WI38 (cell line): ENCODE results near the gene DIS3.
"Not testable (repeated sequence)": the region's sequence is repeated elsewhere in the genome, so short reads cannot be mapped to it uniquely, and the experiment has no call there.

Source experiments
- H3K4me3 ChIP-seq: 2 replicates; pipeline ENCODE4 v1.5.1; 2011; ENCODE audit warnings: low read depth, mild to moderate bottlenecking, control low read depth, low read length
- TF ChIP-seq, protein P1 (sequence below): IDR thresholded peaks from 2 replicates; pipeline ENCODE4 v1.5.1; 2012; ENCODE audit warnings: low read depth, mild to moderate bottlenecking, control low read depth, low read length

The DIS3 gene

DNA sequence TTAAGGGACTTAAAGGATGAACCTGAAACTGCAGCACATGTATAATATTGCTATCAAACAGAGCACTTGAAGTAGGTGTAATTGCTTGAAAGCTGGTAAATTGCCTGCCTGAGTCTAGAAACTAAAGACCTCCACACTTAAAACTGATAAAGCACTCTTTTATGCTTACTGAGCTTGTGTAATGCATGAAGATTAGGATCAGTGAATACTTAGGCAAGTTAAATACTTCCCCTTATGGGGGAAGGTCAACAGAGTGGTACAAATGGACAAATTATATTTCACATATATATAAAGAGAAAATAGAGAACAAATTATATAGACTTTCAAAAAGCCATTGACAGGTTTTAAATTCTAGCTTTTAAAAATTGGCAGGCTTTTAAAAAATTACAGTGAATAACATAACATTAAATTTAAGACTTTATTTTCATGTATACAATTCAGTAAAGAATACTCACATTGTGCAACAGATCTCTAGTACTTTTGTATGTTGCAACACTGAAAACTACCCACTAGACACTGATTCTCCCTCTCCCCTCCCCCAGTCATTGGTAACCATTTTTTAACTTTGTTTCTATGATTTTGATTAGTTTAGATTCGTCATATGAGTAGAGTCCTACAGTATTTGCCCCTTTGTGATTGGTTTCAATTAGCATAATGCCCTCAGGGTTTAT, 24.1 kb upstream of the DIS3 start:
- TF ChIP-seq, protein P1, sequence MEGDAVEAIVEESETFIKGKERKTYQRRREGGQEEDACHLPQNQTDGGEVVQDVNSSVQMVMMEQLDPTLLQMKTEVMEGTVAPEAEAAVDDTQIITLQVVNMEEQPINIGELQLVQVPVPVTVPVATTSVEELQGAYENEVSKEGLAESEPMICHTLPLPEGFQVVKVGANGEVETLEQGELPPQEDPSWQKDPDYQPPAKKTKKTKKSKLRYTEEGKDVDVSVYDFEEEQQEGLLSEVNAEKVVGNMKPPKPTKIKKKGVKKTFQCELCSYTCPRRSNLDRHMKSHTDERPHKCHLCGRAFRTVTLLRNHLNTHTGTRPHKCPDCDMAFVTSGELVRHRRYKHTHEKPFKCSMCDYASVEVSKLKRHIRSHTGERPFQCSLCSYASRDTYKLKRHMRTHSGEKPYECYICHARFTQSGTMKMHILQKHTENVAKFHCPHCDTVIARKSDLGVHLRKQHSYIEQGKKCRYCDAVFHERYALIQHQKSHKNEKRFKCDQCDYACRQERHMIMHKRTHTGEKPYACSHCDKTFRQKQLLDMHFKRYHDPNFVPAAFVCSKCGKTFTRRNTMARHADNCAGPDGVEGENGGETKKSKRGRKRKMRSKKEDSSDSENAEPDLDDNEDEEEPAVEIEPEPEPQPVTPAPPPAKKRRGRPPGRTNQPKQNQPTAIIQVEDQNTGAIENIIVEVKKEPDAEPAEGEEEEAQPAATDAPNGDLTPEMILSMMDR, result no peak
- no peak overlapping the region for H3K4me3 ChIP-seq

DNA sequence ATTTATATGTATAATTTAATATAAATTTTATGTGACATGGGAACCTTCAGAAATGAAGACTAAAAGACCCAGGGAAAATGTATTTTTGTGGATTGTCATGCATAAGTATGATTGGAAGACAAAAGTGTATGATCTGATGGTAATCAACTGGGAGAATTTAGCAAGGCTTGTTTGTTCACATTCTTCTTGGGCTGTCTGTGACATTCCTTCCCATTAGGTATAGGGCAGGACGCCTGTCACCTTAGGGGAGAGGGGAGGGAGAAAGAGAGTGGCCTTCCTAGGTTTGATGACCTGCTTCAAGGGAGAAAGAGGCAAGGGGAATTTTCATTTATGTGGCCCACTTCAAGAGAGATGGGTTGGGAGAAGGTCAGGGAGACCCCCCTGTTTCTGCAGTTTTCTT, 22.6 kb upstream of the DIS3 start:
- TF ChIP-seq, protein P1, result no peak
- H3K4me3 ChIP-seq, result no peak overlapping the region

DNA sequence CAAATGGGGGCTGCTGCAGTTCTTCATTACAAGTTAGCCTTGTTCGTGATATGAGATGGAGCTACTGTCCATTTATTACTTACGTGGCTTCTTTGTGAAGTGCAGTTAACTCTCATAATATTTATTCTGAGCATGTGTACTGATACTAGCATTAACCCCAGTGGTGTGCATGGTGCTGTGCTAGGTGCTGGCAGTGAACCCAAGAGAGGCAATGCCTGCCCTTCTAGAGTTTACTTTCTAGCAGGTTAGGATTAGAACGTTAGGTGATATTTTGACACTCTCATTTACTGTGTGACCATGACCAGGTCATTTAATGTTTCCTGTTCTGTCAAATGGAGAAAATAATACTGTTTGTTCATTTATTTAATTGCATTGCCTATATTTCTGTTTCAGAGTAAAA, 17.1 kb upstream of the DIS3 start:
- TF ChIP-seq, protein P1, result no peak
- H3K4me3 ChIP-seq, result no peak overlapping the region

DNA sequence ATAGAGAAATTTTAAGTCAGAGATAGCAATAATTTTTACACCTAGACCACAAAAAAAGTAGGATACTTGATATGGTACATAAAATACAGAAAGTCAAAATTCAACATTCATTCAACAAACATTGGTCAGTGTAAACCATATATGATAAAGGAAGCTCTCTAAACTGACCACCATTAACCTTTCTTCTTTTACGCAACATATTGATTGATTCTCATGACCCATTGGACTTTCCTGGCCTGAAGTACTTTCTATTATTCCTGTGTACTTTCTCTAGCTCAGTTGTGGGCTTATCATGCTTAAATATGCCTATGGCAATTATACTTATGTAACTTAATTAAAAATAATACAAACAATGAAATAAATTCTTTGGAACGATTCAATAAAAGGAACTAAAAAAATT, 10.9 kb upstream of the DIS3 start:
- TF ChIP-seq, protein P1, result no peak
- no peak overlapping the region for H3K4me3 ChIP-seq

DNA sequence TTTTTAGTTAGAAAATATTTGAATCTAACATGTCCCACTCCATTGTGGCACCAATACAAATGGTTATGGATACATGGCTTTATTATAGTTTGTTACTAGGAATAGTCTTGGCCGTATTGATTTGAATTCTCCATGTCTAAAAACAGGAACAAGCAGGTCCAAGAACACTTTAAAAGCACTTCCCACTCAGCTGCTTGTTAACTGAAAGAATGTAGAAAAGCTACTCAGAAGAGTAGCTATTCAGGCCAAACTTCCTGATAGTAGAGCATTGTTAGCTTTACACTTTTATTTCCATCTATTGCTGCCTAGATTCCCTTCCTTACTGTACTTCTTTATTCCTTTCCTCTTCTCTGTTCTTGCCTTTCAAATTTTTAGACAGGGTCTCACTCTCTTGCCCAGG, 7.1 kb upstream of the DIS3 start:
- TF ChIP-seq, protein P1, result no peak

DNA sequence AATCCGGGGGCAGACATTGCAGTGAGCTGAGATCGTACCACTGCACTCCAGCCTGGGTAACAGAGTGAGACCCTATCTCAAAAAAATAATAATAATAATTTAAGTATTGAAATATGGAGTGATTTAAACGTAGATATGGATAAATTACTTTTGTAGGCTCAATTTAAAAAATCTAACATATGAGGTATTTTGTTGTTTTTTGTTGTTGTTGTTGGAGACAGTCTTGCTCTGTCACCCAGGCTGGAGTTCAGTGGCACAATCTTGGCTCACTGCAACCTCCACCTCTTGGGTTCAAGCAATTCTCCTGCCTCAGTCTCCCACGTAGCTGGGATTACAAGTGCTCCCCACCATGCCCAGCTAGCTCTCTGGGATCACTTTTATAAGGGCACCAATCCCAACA, 3.0 kb upstream of the DIS3 start:
- not testable (repeated sequence) for H3K4me3 ChIP-seq

More for the DNA sequence above, 7.1 kb upstream of the DIS3 start:
- H3K4me3 ChIP-seq, result no peak overlapping the region

DNA sequence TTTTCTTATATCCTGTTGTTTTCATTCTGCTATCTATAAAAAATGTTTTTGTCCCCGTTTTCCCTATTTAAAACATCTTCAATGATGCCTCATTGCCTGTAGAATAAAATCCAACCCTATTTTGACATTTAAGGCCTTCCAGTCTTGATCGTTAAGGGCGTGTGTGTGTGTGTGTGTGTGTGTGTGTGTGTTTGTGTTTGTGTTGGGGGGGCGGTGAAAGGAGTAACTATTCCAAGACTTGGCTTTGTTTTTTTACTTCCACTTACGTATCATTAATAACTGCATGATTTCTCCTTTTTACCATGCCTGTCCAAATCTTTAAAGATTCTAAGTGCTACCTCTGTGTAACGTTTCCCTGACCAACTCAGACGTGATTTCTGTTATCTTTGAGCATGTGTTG, 1.0 kb upstream of the DIS3 start:
- H3K4me3 ChIP-seq, result peak overlapping the region; percentile 96
- TF ChIP-seq, protein P1, result no peak

DNA sequence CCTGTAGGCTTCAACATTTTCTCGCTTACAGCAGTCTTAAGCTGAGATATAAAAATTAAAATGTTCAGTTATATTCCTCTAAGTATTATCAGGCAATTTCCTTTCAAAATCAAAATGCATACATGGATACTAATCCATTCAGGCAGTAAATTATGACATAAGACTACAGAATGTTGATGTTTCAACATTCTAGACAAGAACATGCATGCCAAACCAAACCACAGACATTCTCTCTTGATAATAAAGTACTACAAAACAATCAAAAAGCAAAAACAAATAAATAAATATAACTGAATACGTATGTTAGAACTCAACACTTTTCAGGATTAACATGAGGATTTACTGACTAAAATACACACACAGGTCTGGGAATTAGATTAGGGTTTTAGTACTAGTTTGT, 7.7 kb downstream of the DIS3 start:
- H3K4me3 ChIP-seq, result no peak overlapping the region
- TF ChIP-seq, protein P1, result no peak
